Neural crest cell (in vitro differentiated cells): ENCODE data around the gene PHEX. TPM values are rescaled to one million over a fixed set of nuclear protein-coding genes. Genes with fewer than 3 reads are reported as not detected.

Source experiments
- DNase-seq: peaks from one replicate; pipeline ENCODE4 v3.0.0; 2021; ENCODE audit warnings: low read depth, mixed read lengths, low spot score
- H3K27ac Mint-ChIP-seq: one replicate; pipeline ENCODE4 v1.8.0; 2021; ENCODE audit warnings: mild to moderate bottlenecking, mixed read lengths; ENCODE audit not compliant: unreplicated experiment
- H3K27me3 Mint-ChIP-seq: 2 replicates; pipeline ENCODE4 v1.8.0; 2021; ENCODE audit warnings: low read depth, mild to moderate bottlenecking, mixed read lengths
- H3K36me3 Mint-ChIP-seq: 2 replicates; pipeline ENCODE4 v1.8.0; 2021; ENCODE audit warnings: low read depth, mild to moderate bottlenecking, mixed read lengths
- H3K4me1 Mint-ChIP-seq: 2 replicates; pipeline ENCODE4 v1.8.0; 2021; ENCODE audit warnings: mixed read lengths
- H3K4me3 Mint-ChIP-seq: one replicate; pipeline ENCODE4 v1.8.0; 2021; ENCODE audit warnings: mild to moderate bottlenecking, mixed read lengths
- H3K9me3 Mint-ChIP-seq: 2 replicates; pipeline ENCODE4 v1.8.0; 2021; ENCODE audit warnings: mixed read lengths
- total RNA-seq: library from RNA; stranded (reverse); gene quantifications from 2 replicates; pipeline ENCODE4 v1.2.1, GENCODE V29; 2021
- TF ChIP-seq, protein P1 (sequence below): fragments of 200-600 bp; sonication (generic); conservative IDR thresholded peaks from 2 replicates; pipeline ENCODE4 v1.5.0; 2021; ENCODE audit warnings: antibody characterized with exemption, mild to moderate bottlenecking

PHEX gene
- total RNA-seq, 1 donor from 2014 or later, result 0.47 TPM

DNA sequence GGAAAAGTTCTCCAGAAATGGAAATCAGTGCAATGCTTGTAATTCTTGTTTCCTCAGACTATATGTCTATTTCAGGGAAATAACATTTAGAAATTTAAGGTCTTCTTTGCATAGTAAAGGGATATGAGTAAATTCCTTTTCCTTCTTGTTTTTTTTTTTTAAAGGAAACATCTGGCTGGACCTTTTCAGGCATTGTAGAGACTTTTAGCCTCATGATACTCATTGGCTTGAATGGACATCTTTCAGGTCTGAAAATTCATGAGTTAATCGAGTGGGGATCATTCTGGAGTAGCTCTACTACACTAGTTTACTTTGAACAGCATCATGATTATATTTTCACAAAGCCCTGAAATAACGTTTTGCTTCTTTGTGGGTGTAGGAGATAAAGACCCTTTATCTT lies 152.0 kb downstream of the PHEX start:
- TF ChIP-seq, protein P1, sequence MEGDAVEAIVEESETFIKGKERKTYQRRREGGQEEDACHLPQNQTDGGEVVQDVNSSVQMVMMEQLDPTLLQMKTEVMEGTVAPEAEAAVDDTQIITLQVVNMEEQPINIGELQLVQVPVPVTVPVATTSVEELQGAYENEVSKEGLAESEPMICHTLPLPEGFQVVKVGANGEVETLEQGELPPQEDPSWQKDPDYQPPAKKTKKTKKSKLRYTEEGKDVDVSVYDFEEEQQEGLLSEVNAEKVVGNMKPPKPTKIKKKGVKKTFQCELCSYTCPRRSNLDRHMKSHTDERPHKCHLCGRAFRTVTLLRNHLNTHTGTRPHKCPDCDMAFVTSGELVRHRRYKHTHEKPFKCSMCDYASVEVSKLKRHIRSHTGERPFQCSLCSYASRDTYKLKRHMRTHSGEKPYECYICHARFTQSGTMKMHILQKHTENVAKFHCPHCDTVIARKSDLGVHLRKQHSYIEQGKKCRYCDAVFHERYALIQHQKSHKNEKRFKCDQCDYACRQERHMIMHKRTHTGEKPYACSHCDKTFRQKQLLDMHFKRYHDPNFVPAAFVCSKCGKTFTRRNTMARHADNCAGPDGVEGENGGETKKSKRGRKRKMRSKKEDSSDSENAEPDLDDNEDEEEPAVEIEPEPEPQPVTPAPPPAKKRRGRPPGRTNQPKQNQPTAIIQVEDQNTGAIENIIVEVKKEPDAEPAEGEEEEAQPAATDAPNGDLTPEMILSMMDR, result no peak
- no peaks in the 10 kb centered on the region for H3K27me3 Mint-ChIP-seq
- H3K27ac Mint-ChIP-seq, result no peak overlapping the region
- peaks cover 3% of the 10 kb centered on the region for H3K4me1 Mint-ChIP-seq
- H3K4me3 Mint-ChIP-seq, result no peak overlapping the region
- H3K9me3 Mint-ChIP-seq, result peaks cover 14% of the 10 kb centered on the region
- H3K36me3 Mint-ChIP-seq, result peaks cover 2% of the 10 kb centered on the region
- DNase-seq, result no peak

DNA sequence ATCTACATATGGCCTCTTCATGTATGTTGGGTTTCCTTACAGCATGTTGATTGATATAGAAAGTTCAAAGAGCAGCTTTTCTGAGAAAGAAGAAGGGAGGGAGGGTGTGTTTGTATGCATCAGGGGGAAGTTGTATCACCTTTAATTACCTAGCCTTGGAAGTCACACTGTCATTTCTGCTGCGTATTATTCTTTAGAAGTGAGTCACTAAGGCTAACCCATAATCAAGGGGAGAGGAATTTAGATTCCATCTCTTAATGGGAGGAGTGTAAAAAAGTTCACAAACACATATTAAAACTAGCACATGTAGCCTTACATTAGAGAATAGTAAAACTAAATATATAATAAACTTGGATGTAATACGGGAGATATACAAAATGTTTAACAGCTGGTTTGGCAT lies 154.0 kb downstream of the PHEX start:
- Mint-ChIP-seq H3K4me1 (peaks cover 3% of the 10 kb centered on the region), H3K36me3 (peaks cover 2% of the 10 kb centered on the region), H3K9me3 (peaks cover 5% of the 10 kb centered on the region), H3K4me3 (no peak overlapping the region), H3K27me3 (no peaks in the 10 kb centered on the region), H3K27ac (no peak overlapping the region)
- TF ChIP-seq, protein P1, result no peak
- DNase-seq, result no peak

DNA sequence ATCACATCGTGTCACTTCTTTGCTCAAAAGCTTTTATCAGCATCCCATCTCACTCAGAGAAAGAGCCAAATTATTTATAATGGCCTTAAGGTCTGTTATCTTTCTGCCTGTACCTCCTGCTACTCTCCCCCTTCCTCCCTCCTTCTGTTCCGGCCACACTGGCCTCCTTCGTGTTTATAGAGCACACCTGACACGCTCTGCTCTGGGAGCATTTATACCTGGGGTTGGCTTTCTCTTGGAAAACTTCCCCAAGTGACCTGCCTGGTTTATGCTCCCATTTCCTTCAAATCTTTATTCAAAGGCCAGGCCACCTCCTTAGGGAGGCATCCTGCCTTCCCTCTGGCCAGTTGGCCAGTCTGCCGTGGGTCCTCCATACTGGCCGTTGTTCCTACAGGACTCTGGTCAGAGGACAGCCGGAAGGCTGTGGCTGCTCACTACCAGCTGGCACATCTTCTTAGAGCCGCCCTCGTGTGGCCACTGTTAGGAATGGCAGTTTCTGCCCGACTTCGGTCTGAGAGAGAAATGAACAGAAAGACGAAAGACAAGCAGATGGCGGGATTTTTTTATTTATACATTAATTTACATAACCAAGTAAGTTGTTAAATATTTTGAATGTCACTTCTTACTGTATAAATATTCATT lies 160.4 kb downstream of the PHEX start:
- Mint-ChIP-seq H3K27ac (no peak overlapping the region), H3K4me3 (no peak overlapping the region), H3K36me3 (no peaks in the 10 kb centered on the region), H3K4me1 (peaks cover 4% of the 10 kb centered on the region), H3K27me3 (no peaks in the 10 kb centered on the region), H3K9me3 (peaks cover 5% of the 10 kb centered on the region)
- peak; percentile 69 for DNase-seq
- TF ChIP-seq, protein P1, result peak; percentile 86

DNA sequence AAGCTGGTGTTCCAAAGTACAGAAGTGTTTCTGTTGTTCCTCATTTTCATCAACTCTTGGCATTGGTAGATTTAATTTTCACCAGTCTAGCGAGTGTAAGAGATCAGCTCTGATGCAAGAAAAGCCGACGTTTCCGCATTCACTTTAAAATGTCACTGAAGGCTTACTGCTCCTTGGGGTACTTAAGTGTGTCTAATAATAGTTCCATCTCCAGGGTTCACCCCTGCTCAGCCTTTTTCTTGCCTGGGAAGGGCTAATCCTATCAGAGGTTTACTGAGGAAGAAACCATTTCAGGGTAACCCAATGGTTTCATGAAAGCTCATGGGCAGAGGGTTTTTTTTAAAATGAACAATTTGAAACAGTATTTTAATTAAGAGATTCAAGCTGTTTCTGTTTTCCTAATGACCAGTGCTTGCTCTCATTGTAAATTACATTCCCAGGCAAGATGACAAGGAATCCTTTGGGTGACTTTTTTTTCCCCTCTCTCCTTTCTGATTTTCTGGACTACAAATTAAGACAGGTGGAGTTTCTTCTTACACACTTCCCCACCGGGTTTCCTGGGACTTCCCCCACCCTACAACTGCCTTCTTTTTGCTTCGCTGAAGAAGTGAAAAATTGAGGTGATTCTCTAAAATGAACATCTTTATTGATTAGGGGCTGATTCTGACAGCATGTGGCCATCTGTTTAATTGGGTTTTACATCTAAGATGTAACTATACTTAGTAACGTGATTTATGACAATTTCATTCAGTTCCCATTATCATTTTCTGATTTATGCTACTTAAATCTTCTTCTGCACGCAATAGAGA lies 161.9 kb downstream of the PHEX start:
- H3K36me3 Mint-ChIP-seq, result no peaks in the 10 kb centered on the region
- H3K4me1 Mint-ChIP-seq, result peaks cover 4% of the 10 kb centered on the region
- H3K4me3 Mint-ChIP-seq, result no peak overlapping the region
- TF ChIP-seq, protein P1, result no peak
- no peak overlapping the region for H3K27ac Mint-ChIP-seq
- H3K27me3 Mint-ChIP-seq, result no peaks in the 10 kb centered on the region
- peaks cover 6% of the 10 kb centered on the region for H3K9me3 Mint-ChIP-seq
- no peak for DNase-seq

DNA sequence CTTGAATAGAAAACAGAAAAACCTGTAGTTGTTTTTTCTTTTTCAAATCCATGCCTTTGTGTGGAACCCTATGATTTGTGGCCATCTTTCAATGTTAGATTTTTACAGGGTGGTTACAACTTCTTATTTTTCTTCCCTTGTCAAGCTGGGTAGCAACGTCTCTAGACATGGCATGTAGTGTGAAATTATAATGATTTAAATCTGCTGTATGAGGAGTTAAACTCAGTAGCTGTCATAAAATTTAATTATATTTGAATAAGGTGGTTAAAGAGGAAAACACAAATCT lies 162.5 kb downstream of the PHEX start:
- Mint-ChIP-seq H3K9me3 (peaks cover 6% of the 10 kb centered on the region), H3K4me1 (peaks cover 4% of the 10 kb centered on the region), H3K27ac (no peak overlapping the region), H3K27me3 (no peaks in the 10 kb centered on the region), H3K36me3 (no peaks in the 10 kb centered on the region), H3K4me3 (no peak overlapping the region)
- TF ChIP-seq, protein P1, result no peak
- no peak for DNase-seq
